ENCODE measurements around the gene UBE2Q1.

DNA sequence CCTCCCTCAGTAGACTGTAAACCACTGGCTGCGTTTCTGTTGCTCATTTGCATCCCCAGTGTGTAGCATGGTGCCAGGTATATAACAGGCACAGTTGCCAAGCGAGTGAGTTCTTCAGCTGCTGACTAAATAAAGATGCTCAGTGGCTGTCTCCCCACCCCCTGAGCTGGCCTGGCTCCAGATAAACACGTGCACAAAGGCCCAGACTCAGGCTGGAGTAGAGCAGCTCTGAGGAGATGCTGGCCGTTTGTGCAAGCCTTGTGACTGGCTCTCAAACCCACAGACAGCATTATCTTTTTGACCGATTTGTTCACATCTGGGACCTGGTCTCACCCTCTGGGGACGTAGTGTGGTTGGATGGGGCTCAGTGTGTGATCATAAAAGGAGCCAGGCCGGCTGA lies 16.3 kb upstream of the UBE2Q1 start:
- TF ChIP-seq, protein P1, sequence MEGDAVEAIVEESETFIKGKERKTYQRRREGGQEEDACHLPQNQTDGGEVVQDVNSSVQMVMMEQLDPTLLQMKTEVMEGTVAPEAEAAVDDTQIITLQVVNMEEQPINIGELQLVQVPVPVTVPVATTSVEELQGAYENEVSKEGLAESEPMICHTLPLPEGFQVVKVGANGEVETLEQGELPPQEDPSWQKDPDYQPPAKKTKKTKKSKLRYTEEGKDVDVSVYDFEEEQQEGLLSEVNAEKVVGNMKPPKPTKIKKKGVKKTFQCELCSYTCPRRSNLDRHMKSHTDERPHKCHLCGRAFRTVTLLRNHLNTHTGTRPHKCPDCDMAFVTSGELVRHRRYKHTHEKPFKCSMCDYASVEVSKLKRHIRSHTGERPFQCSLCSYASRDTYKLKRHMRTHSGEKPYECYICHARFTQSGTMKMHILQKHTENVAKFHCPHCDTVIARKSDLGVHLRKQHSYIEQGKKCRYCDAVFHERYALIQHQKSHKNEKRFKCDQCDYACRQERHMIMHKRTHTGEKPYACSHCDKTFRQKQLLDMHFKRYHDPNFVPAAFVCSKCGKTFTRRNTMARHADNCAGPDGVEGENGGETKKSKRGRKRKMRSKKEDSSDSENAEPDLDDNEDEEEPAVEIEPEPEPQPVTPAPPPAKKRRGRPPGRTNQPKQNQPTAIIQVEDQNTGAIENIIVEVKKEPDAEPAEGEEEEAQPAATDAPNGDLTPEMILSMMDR (IDR thresholded peaks at IDR 0.05): no peak
- TF ChIP-seq EP300 (IDR thresholded peaks at IDR 0.05) (no peak), POLR2A (IDR thresholded peaks at IDR 0.05) (no peak)
